C4-2B (cell line): ENCODE data around the gene BPGM.

ENCODE experiments used
- ZFX ChIP-seq: fragments of 450-650 bp; IDR thresholded peaks from 2 replicates; pipeline ENCODE4 v1.6.1; 2017
- TF ChIP-seq, protein P1 (sequence below): fragments of 450-650 bp; conservative IDR thresholded peaks from 2 replicates; pipeline ENCODE4 v1.5.1; 2017; ENCODE audit warnings: mild to moderate bottlenecking

DNA sequence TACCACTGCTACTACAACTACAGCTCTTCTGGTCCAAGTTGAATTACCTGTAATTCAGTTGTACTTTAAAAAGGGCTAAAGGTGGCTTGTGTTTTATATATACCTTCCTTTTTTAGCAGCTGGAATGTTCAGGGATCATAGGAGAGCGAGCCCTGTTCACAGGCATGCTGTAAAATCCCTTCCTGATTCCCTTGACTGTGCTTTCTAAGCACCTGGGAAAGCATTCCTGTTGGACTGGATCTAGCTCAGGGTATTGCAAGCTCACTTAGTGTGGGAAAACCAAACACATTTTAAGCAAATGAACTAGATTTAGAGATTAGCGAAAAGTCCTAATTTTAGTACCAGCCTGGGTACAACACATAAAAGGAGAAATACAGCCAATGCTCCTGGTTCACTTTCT, 31.5 kb downstream of the BPGM start:
- TF ChIP-seq, protein P1, sequence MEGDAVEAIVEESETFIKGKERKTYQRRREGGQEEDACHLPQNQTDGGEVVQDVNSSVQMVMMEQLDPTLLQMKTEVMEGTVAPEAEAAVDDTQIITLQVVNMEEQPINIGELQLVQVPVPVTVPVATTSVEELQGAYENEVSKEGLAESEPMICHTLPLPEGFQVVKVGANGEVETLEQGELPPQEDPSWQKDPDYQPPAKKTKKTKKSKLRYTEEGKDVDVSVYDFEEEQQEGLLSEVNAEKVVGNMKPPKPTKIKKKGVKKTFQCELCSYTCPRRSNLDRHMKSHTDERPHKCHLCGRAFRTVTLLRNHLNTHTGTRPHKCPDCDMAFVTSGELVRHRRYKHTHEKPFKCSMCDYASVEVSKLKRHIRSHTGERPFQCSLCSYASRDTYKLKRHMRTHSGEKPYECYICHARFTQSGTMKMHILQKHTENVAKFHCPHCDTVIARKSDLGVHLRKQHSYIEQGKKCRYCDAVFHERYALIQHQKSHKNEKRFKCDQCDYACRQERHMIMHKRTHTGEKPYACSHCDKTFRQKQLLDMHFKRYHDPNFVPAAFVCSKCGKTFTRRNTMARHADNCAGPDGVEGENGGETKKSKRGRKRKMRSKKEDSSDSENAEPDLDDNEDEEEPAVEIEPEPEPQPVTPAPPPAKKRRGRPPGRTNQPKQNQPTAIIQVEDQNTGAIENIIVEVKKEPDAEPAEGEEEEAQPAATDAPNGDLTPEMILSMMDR, result no peak
- no peak for TF ChIP-seq ZFX
